WI38 (cell line): ENCODE results near the gene COL6A3.

Experiments used
- H3K4me3 ChIP-seq: 2 replicates; pipeline ENCODE4 v1.5.1; 2011; ENCODE audit warnings: low read depth, mild to moderate bottlenecking, control low read depth, low read length
- TF ChIP-seq, protein P1 (sequence below): IDR thresholded peaks from 2 replicates; pipeline ENCODE4 v1.5.1; 2012; ENCODE audit warnings: low read depth, mild to moderate bottlenecking, control low read depth, low read length

COL6A3 gene

DNA sequence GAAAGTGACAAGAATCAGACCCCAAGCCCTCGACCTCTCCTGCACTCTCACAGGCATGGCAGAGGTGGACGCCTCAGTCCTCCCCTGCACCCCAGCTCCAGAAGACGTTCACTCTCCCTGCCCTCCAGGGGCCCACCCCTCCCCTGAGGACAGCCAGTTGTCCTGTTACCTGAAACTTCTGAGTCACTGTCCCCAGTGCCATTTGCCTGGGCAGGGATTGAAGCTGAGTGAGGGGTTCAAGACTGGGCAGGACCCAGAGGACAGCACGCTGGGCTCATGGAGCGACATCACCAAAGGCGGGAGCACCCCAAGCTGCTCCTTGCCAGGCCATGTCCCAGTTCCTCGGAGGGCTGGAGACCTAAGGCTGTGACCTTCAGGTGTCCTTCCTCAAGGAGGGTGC, 34.2 kb upstream of the COL6A3 start:
- TF ChIP-seq, protein P1, sequence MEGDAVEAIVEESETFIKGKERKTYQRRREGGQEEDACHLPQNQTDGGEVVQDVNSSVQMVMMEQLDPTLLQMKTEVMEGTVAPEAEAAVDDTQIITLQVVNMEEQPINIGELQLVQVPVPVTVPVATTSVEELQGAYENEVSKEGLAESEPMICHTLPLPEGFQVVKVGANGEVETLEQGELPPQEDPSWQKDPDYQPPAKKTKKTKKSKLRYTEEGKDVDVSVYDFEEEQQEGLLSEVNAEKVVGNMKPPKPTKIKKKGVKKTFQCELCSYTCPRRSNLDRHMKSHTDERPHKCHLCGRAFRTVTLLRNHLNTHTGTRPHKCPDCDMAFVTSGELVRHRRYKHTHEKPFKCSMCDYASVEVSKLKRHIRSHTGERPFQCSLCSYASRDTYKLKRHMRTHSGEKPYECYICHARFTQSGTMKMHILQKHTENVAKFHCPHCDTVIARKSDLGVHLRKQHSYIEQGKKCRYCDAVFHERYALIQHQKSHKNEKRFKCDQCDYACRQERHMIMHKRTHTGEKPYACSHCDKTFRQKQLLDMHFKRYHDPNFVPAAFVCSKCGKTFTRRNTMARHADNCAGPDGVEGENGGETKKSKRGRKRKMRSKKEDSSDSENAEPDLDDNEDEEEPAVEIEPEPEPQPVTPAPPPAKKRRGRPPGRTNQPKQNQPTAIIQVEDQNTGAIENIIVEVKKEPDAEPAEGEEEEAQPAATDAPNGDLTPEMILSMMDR: no peak

DNA sequence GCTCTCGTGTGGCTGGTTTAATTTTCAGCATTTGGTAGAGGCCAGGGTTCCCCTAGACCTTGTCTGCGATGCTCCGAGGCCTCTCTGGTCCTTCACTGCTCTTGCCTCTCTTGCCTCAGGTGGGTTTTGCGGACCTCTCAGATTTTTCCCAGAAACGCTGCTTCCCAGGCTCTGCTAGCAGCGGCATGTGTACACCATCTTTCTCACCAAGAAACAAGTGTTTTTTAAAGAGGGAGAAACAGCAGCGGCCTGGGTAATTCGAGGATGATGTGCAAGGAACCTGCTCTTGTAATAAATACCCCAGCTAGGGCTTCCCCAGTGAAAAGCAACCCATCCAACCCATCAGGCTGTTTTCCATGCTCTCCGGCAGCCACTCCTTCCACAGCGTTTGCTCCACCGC, 33.5 kb upstream of the COL6A3 start:
- no peak overlapping the region for H3K4me3 ChIP-seq
- TF ChIP-seq, protein P1: no peak

More for the DNA sequence above, 34.2 kb upstream of the COL6A3 start:
- H3K4me3 ChIP-seq: no peak overlapping the region

DNA sequence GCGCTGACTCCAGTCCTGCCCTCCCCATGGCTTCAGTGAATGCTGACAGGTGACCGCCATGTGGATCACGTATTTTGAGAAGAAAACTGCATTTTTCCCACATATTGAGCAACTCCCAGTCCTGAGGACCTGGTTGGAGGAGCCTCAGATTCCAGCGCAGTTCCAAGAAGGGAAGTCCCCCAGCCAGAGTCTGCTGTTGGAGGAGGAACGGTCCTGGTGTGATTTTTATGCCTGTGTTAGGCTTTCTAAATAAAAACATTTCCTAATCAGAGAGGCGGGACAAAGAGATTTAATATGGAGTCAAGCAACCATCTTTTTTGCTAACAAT, 32.3 kb upstream of the COL6A3 start:
- TF ChIP-seq, protein P1: no peak
- H3K4me3 ChIP-seq: no peak overlapping the region

DNA sequence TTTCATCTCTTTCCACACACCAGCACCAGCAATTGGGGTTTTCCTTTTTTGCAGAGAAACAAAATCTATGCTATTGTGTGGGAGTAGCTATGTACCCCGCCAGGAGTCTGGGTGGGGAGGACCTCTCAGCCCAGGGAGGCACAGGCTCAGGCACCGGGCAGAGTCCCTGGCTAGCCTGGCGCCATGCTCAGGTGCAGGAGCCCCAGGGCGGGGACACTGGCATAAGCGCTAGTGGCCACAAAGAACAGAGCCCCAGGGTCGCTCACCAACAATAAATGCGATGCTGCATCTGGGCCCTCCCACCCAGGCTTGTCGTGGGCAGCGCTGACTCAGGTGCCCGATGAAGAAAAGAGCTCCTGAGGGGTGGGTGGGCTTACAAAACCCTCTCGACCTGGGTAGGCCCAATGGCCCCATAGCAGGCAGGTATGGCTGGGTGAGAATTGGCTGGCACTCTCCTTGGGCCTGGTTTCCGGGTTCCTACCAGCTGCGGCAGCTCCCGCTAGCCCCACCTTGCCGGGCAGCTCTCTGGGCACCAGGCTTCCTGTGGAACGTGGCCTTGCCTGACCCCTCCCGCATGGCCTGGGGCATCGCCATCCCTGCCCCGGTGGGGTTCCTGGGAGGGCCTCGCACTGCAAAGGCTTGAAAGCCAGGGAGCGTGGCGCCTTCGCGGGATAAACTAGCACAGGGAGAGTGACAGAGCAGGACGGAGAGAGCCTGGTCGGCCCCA, 31.8 kb upstream of the COL6A3 start:
- no peak overlapping the region for H3K4me3 ChIP-seq
- TF ChIP-seq, protein P1: no peak

DNA sequence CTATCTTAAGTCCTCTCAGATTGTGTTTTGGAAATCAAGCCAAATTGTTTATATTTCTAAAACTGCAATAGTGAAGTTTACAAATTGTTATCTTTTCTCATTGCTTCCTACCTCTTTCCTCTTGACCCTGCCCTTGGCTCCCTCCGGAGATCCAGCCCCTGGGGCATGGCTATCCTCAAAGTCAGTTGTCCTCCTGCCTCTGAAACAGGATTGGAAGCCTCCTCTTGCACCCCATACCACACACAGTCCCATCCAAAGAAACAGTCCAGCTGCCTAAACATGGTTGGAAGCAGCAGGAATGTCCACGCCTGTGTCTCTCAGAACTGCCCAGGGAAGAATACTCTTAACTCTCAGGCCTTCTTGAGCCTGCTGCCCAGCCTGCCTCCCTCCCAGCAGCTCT, 30.1 kb upstream of the COL6A3 start:
- H3K4me3 ChIP-seq: no peak overlapping the region
- TF ChIP-seq, protein P1: no peak

DNA sequence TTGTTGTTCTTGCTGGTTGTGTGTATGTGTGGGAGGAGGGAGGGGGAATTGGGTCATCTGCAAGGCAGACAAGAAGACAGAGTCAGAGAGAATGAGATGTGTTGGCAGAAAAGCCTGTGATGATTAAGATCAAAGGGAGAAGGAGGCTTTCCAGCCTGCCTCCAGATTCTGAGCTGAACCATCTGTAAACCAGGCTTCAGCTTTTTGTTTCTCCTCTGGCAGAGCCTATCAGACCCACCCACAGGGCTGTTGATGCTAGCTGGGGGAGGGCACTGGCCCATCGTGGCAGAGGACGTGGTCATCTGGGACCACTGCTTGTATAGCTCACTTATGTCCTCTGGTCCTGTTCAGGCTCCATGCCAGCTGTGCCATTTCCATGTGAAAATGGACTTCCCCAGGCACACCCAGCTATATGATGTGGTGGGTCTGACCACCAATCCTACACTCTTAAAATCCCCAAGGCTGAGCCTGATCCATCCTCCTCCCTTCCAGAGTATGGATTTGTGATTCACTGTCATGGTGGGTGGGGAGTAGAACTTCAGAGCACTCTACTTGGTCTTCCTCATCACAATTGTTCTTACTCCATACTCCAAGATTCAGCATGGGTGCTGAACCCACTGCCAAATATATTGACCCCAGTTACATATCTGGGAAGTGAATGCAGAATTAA, 27.8 kb upstream of the COL6A3 start:
- no peak overlapping the region for H3K4me3 ChIP-seq
- TF ChIP-seq, protein P1: no peak

DNA sequence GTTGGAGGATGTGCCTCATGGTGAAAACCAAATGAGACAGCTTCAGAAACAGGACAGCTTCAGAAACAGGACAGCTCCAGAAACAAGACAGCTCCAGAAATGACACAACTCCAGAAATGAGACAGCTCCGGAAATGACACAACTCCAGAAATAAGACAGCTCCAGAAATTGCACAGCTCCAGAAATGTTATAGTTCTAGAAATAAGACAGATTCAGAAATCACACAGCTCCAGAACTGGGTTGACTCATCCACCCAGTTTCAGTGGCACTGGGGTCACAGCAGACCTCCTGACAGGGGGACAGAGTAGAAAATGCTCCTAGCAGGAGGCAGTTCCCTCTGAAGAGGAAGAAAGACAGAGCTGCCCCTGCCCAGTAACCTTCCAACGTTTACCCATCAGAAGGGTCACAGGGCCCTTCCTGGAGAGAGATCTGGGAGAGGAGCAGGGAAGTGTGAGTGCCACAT, 26.9 kb upstream of the COL6A3 start:
- TF ChIP-seq, protein P1: no peak
- no peak overlapping the region for H3K4me3 ChIP-seq
